ENCODE results near the gene SLC38A10.

DNA sequence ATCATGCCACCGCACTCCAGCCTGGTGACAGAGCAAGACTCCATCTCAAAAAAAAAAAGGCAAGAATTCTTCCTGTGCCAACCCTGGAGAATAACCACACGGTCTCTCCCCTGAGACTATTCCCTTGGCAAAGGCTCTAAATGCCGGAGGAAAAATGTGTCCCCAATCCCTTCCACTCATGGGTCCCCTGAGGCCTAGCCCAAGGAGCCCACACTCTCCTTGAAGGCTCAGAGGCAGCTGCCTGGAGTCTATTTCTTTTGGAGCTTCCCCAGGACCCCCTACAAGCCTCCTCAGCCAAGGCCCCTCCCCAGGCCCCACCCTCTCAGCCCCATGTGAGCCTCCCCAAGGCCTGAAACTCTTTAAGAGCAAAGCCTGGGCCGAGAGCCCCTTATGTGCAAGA is 88.9 kb downstream of the SLC38A10 start:
- TF ChIP-seq, protein P1, sequence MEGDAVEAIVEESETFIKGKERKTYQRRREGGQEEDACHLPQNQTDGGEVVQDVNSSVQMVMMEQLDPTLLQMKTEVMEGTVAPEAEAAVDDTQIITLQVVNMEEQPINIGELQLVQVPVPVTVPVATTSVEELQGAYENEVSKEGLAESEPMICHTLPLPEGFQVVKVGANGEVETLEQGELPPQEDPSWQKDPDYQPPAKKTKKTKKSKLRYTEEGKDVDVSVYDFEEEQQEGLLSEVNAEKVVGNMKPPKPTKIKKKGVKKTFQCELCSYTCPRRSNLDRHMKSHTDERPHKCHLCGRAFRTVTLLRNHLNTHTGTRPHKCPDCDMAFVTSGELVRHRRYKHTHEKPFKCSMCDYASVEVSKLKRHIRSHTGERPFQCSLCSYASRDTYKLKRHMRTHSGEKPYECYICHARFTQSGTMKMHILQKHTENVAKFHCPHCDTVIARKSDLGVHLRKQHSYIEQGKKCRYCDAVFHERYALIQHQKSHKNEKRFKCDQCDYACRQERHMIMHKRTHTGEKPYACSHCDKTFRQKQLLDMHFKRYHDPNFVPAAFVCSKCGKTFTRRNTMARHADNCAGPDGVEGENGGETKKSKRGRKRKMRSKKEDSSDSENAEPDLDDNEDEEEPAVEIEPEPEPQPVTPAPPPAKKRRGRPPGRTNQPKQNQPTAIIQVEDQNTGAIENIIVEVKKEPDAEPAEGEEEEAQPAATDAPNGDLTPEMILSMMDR (IDR thresholded peaks at IDR 0.05 in 4 of 5, conservative IDR thresholded peaks at IDR 0.05 in 1 of 5): no peak
- no peak for TF ChIP-seq POLR2A (IDR thresholded peaks at IDR 0.05)
